Measurements from ENCODE around the gene AVPR1A.

AVPR1A gene

DNA sequence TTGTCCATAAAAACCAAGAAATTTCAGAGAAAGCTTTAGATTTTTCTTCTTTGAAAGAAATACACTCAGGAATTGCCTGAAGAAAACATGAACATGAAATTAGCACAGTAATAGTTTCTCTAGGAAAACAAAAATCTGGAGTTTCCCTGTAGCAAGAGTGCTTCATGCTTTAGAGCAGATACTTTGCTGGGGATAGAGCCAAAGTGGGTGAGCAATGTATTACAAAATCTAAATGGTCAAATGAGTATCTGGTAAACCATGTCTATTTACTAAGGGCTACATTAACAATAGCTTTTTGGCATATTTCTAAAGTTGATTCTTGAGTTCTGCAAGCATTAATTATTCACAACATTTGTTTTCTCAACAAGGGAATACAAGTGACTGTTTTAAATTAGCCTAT lies 26.2 kb downstream of the AVPR1A start:
- no peak for TF ChIP-seq FOXP2 (optimal IDR thresholded peaks at IDR 0.05; ENCODE audit: control extremely low read depth, extremely low read length, insufficient read depth)
- TF ChIP-seq POLR2AphosphoS5 (IDR thresholded peaks at IDR 0.05; ENCODE audit: borderline replicate concordance, low read depth, low read length): no peak
- no peak for TF ChIP-seq EZH2 (IDR thresholded peaks at IDR 0.05)
- Histone ChIP-seq H3K27ac (no peak overlapping the region), H3K36me3 (ENCODE audit: insufficient read depth, low read length) (no peaks in the 10 kb centered on the region), H3K9ac (ENCODE audit: insufficient read length) (no peak overlapping the region), H3K9me3 (ENCODE audit: low read depth, low read length) (no peaks in the 10 kb centered on the region), H3K4me3 (no peak overlapping the region)
- DNase-seq (ENCODE audit: low read depth, low spot score): no peak

DNA sequence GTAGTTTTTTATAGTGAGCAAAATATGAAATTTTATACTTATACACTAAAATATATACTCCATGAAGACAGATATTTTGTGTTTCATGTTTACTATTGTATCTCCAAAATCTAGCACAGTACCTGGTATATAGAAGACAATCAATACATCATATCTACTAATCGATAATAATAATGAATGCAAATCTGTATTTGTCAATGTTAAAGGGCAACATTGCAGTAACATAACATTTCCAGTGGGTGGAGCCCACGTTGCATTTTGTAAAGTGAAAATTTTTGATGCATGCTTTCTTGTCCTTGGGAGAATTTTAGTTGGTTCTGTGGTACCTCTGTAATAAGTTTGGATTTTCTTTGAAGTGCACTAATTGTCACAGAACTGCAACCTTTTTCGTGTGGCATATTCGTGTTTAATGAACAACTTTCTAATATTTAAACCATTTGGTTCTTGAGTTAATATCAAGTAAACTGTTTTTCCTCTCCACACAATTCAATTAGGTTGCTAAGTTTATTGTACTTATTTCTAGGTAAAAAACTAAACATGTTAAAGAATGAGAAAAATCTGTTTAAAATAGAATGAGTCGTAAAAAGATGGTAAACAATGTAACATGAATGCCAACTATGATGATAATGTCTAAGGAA lies 47.4 kb downstream of the AVPR1A start:
- no peaks in the 10 kb centered on the region for H3K9me3 ChIP-seq (ENCODE audit: low read depth, low read length)
- TF ChIP-seq POLR2AphosphoS5 (IDR thresholded peaks at IDR 0.05; ENCODE audit: borderline replicate concordance, low read depth, low read length) (no peak), FOXP2 (optimal IDR thresholded peaks at IDR 0.05; ENCODE audit: control extremely low read depth, extremely low read length, insufficient read depth) (no peak), EZH2 (IDR thresholded peaks at IDR 0.05) (no peak)
- H3K4me3 ChIP-seq: no peak overlapping the region
- DNase-seq (ENCODE audit: low read depth, low spot score): no peak
- no peak overlapping the region for H3K27ac ChIP-seq
- no peak overlapping the region for H3K9ac ChIP-seq (ENCODE audit: insufficient read length)
- H3K36me3 ChIP-seq (ENCODE audit: insufficient read depth, low read length): no peaks in the 10 kb centered on the region

GRCh38 chr12:63101920-63102319 lies 49.1 kb downstream of the AVPR1A start:
- TF ChIP-seq FOXP2 (optimal IDR thresholded peaks at IDR 0.05; ENCODE audit: control extremely low read depth, extremely low read length, insufficient read depth): no peak
- H3K9ac ChIP-seq (ENCODE audit: insufficient read length): no peak overlapping the region
- H3K9me3 ChIP-seq (ENCODE audit: low read depth, low read length): no peaks in the 10 kb centered on the region

GRCh38 chr12:63098851-63099250 lies 52.1 kb downstream of the AVPR1A start:
- Histone ChIP-seq H3K4me3 (no peak overlapping the region), H3K36me3 (ENCODE audit: insufficient read depth, low read length) (no peaks in the 10 kb centered on the region), H3K9me3 (ENCODE audit: low read depth, low read length) (no peaks in the 10 kb centered on the region), H3K27ac (no peak overlapping the region), H3K9ac (ENCODE audit: insufficient read length) (no peak overlapping the region)
- DNase-seq (ENCODE audit: low read depth, low spot score): no peak
- TF ChIP-seq FOXP2 (optimal IDR thresholded peaks at IDR 0.05; ENCODE audit: control extremely low read depth, extremely low read length, insufficient read depth): no peak
- TF ChIP-seq EZH2 (IDR thresholded peaks at IDR 0.05): no peak
- TF ChIP-seq POLR2AphosphoS5 (IDR thresholded peaks at IDR 0.05; ENCODE audit: borderline replicate concordance, low read depth, low read length): no peak

More at GRCh38 chr12:63101920-63102319, 49.1 kb downstream of the AVPR1A start:
- Histone ChIP-seq H3K36me3 (ENCODE audit: insufficient read depth, low read length) (no peaks in the 10 kb centered on the region), H3K27ac (no peak overlapping the region), H3K4me3 (no peak overlapping the region)
- no peak for DNase-seq (ENCODE audit: low read depth, low spot score)

DNA sequence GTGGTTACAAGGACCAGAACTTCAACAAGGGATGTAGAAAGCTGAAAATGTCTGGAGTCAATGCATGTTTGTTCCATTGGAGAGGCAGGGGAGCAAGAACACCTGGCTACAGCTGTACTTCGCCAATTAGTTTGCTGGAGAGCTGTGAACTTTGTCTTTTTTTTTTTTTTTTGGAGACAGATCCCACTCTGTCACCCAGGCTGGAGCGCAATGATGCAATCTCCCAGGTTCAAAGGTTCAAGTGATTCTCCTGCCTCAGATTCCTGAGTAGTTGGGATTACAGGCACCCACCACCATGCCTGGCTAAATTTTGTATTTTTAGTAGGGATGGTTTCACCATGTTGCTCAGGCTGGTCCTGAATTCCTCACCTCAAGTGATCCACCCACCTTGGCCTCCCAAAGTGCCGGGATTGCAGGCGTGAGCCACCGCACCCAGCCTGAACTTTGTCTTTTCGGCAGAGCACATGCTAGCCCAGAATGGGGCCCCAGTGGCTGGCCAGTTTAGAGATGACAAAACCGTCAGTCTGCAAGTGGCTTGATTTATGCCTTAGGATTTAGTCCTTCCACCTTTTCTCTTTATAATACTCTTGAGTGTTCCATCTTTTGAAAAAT lies 55.5 kb downstream of the AVPR1A start:
- Histone ChIP-seq H3K9ac (ENCODE audit: insufficient read length) (no peak overlapping the region), H3K27ac (no peak overlapping the region), H3K4me3 (no peak overlapping the region), H3K36me3 (ENCODE audit: insufficient read depth, low read length) (no peaks in the 10 kb centered on the region), H3K9me3 (ENCODE audit: low read depth, low read length) (no peaks in the 10 kb centered on the region)
- no peak for DNase-seq (ENCODE audit: low read depth, low spot score)
- TF ChIP-seq EZH2 (IDR thresholded peaks at IDR 0.05) (no peak), FOXP2 (optimal IDR thresholded peaks at IDR 0.05; ENCODE audit: control extremely low read depth, extremely low read length, insufficient read depth) (no peak), POLR2AphosphoS5 (IDR thresholded peaks at IDR 0.05; ENCODE audit: borderline replicate concordance, low read depth, low read length) (no peak)

DNA sequence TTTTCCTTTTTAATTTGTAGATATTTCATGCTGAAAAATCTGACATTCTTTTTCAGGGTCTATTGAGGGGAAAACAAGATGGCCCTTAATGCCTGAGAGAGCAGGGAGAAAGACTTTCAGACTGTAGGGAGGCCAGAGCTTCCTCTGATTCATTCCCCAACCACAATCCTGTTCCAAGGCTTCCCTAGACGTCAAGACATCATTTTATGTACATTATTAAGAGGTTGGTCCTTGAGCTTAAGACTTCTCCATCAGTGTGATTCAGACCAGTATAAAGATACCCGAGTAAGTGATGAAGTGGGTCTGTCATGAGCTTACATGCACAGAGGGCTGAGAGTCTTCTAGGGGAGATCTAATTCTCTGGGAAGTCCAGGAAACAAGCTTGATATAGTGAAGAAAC lies 57.3 kb downstream of the AVPR1A start:
- Histone ChIP-seq H3K36me3 (ENCODE audit: insufficient read depth, low read length) (no peaks in the 10 kb centered on the region), H3K4me3 (no peak overlapping the region), H3K9me3 (ENCODE audit: low read depth, low read length) (no peaks in the 10 kb centered on the region), H3K9ac (ENCODE audit: insufficient read length) (no peak overlapping the region), H3K27ac (no peak overlapping the region)
- no peak for DNase-seq (ENCODE audit: low read depth, low spot score)
- no peak for TF ChIP-seq EZH2 (IDR thresholded peaks at IDR 0.05)
- no peak for TF ChIP-seq FOXP2 (optimal IDR thresholded peaks at IDR 0.05; ENCODE audit: control extremely low read depth, extremely low read length, insufficient read depth)
- TF ChIP-seq POLR2AphosphoS5 (IDR thresholded peaks at IDR 0.05; ENCODE audit: borderline replicate concordance, low read depth, low read length): no peak

- no peak for DNase-seq (ENCODE audit: low read depth, low spot score)
- H3K36me3 ChIP-seq (ENCODE audit: insufficient read depth, low read length): no peaks in the 10 kb centered on the region
- H3K4me3 ChIP-seq: no peak overlapping the region
- no peak overlapping the region for H3K27ac ChIP-seq
- H3K9ac ChIP-seq (ENCODE audit: insufficient read length): no peak overlapping the region
- H3K9me3 ChIP-seq (ENCODE audit: low read depth, low read length): no peaks in the 10 kb centered on the region
- no peak for TF ChIP-seq EZH2 (IDR thresholded peaks at IDR 0.05)
- TF ChIP-seq FOXP2 (optimal IDR thresholded peaks at IDR 0.05; ENCODE audit: control extremely low read depth, extremely low read length, insufficient read depth): no peak
- no peak for TF ChIP-seq POLR2AphosphoS5 (IDR thresholded peaks at IDR 0.05; ENCODE audit: borderline replicate concordance, low read depth, low read length)
Measured at GRCh38 chr12:63093084-63093483, 57.9 kb downstream of the AVPR1A start.
